Esophagus squamous epithelium (tissue), 4 donors: ENCODE results near the gene KIF2C.

ENCODE experiments used
- POLR2A ChIP-seq, 4 donors: fragments of 450-650 bp; IDR thresholded peaks; one replicate each; pipeline ENCODE4 v1.6.1; 2017; ENCODE audit warnings: antibody characterized with exemption in 4 of 4, mild to moderate bottlenecking in 4 of 4, moderate library complexity in 3 of 4
- TF ChIP-seq, protein P1 (sequence below), 6 experiments: fragments of 450-650 bp in 4 of 6; fragments of 200-600 bp in 2 of 6; sonication (generic) in 2 of 6; IDR thresholded peaks; one replicate each; pipeline ENCODE4 v1.5.1; 2016 to 2019; ENCODE audit warnings: antibody characterized with exemption in 6 of 6, mild to moderate bottlenecking in 4 of 6, moderate library complexity in 4 of 6

DNA sequence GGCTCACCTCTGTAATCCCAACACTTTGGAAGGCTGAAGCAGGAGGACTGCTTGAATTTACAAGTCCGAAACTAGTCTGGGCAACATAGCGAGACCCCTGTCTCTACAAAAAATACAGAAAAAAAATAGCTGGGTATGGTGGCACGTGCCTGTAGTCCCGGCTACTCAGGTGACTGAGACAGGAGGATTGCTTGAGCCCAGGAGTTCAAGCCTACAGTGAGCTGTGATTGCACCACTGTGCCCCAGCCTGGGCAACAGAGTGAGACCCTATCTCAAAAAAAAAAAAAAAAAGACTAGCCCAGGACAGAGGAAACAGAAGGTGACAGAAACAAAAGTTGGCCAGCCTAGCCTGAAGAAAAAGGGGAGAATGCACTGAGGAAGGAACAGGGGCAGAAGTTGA, 44.0 kb upstream of the KIF2C start:
- TF ChIP-seq, protein P1, sequence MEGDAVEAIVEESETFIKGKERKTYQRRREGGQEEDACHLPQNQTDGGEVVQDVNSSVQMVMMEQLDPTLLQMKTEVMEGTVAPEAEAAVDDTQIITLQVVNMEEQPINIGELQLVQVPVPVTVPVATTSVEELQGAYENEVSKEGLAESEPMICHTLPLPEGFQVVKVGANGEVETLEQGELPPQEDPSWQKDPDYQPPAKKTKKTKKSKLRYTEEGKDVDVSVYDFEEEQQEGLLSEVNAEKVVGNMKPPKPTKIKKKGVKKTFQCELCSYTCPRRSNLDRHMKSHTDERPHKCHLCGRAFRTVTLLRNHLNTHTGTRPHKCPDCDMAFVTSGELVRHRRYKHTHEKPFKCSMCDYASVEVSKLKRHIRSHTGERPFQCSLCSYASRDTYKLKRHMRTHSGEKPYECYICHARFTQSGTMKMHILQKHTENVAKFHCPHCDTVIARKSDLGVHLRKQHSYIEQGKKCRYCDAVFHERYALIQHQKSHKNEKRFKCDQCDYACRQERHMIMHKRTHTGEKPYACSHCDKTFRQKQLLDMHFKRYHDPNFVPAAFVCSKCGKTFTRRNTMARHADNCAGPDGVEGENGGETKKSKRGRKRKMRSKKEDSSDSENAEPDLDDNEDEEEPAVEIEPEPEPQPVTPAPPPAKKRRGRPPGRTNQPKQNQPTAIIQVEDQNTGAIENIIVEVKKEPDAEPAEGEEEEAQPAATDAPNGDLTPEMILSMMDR (IDR thresholded peaks at IDR 0.05) = no peak
- TF ChIP-seq POLR2A (IDR thresholded peaks at IDR 0.05) = no peak
